ENCODE measurements around the gene WFDC12.

WFDC12 gene

GRCh38 chr20:45110301-45110700, 14.0 kb downstream of the WFDC12 start:
- no peak for DNase-seq (ENCODE audit: extremely low read depth, insufficient read length)
- H3K4me3 ChIP-seq (replicated peaks; ENCODE audit: low read depth, low read length) = no peak overlapping the region
- TF ChIP-seq CTCF (IDR thresholded peaks at IDR 0.05; ENCODE audit: insufficient read depth, low read length, poor library complexity, severe bottlenecking) = no peak

GRCh38 chr20:45109634-45110033, 14.6 kb downstream of the WFDC12 start:
- Histone ChIP-seq H3K36me3 (ENCODE audit: control insufficient read depth, insufficient read depth, low read length) (no peaks in the 10 kb centered on the region), H3K4me3 (replicated peaks; ENCODE audit: low read depth, low read length) (no peak overlapping the region), H3K27me3 (replicated peaks; ENCODE audit: control insufficient read depth, insufficient read depth, low read length) (peaks cover 1% of the 10 kb centered on the region)
- DNase-seq (ENCODE audit: extremely low read depth, insufficient read length) = no peak
- no peak for TF ChIP-seq CTCF (IDR thresholded peaks at IDR 0.05; ENCODE audit: insufficient read depth, low read length, poor library complexity, severe bottlenecking)

More at GRCh38 chr20:45110301-45110700, 14.0 kb downstream of the WFDC12 start:
- Histone ChIP-seq H3K36me3 (ENCODE audit: control insufficient read depth, insufficient read depth, low read length) (no peaks in the 10 kb centered on the region), H3K27me3 (replicated peaks; ENCODE audit: control insufficient read depth, insufficient read depth, low read length) (peaks cover 1% of the 10 kb centered on the region)

GRCh38 chr20:45105317-45105716, 18.9 kb downstream of the WFDC12 start:
- no peak overlapping the region for H3K4me3 ChIP-seq (replicated peaks; ENCODE audit: low read depth, low read length)
- H3K27me3 ChIP-seq (replicated peaks; ENCODE audit: control insufficient read depth, insufficient read depth, low read length) = peaks cover 1% of the 10 kb centered on the region
- no peaks in the 10 kb centered on the region for H3K36me3 ChIP-seq (ENCODE audit: control insufficient read depth, insufficient read depth, low read length)
- no peak for TF ChIP-seq CTCF (IDR thresholded peaks at IDR 0.05; ENCODE audit: insufficient read depth, low read length, poor library complexity, severe bottlenecking)
- DNase-seq (ENCODE audit: extremely low read depth, insufficient read length) = no peak

GRCh38 chr20:45104786-45105185, 19.5 kb downstream of the WFDC12 start:
- Histone ChIP-seq H3K36me3 (ENCODE audit: control insufficient read depth, insufficient read depth, low read length) (no peaks in the 10 kb centered on the region), H3K27me3 (replicated peaks; ENCODE audit: control insufficient read depth, insufficient read depth, low read length) (peaks cover 1% of the 10 kb centered on the region), H3K4me3 (replicated peaks; ENCODE audit: low read depth, low read length) (no peak overlapping the region)
- DNase-seq (ENCODE audit: extremely low read depth, insufficient read length) = no peak
- no peak for TF ChIP-seq CTCF (IDR thresholded peaks at IDR 0.05; ENCODE audit: insufficient read depth, low read length, poor library complexity, severe bottlenecking)

- no peak for TF ChIP-seq CTCF (IDR thresholded peaks at IDR 0.05; ENCODE audit: insufficient read depth, low read length, poor library complexity, severe bottlenecking)
- Histone ChIP-seq H3K36me3 (ENCODE audit: control insufficient read depth, insufficient read depth, low read length) (no peaks in the 10 kb centered on the region), H3K4me3 (replicated peaks; ENCODE audit: low read depth, low read length) (no peak overlapping the region), H3K27me3 (replicated peaks; ENCODE audit: control insufficient read depth, insufficient read depth, low read length) (peaks cover 1% of the 10 kb centered on the region)
- DNase-seq (ENCODE audit: extremely low read depth, insufficient read length) = no peak
Observed at GRCh38 chr20:45103072-45103471, 21.2 kb downstream of the WFDC12 start.

- no peak overlapping the region for H3K4me3 ChIP-seq (replicated peaks; ENCODE audit: low read depth, low read length)
- no peak for TF ChIP-seq CTCF (IDR thresholded peaks at IDR 0.05; ENCODE audit: insufficient read depth, low read length, poor library complexity, severe bottlenecking)
- no peak for DNase-seq (ENCODE audit: extremely low read depth, insufficient read length)
- H3K36me3 ChIP-seq (ENCODE audit: control insufficient read depth, insufficient read depth, low read length) = no peaks in the 10 kb centered on the region
- peaks cover 1% of the 10 kb centered on the region for H3K27me3 ChIP-seq (replicated peaks; ENCODE audit: control insufficient read depth, insufficient read depth, low read length)
Observed at GRCh38 chr20:45101333-45101850, 22.9 kb downstream of the WFDC12 start.

All from GM06990 (cell line).